Stimulated activated CD4-positive, alpha-beta T cell treated with anti-CD3 and anti-CD28 coated beads, Interleukin-15, amount 100 ng/mL, for 1 hour (primary cell): ENCODE results near the gene GRIK5.

ENCODE experiments used
- DNase-seq, 2 donors: peaks; one replicate each; pipeline ENCODE4 v3.0.0-alpha.2; 2020; ENCODE audit warnings: low read depth in 1 of 2, low spot score in 1 of 2

Gene GRIK5

DNA sequence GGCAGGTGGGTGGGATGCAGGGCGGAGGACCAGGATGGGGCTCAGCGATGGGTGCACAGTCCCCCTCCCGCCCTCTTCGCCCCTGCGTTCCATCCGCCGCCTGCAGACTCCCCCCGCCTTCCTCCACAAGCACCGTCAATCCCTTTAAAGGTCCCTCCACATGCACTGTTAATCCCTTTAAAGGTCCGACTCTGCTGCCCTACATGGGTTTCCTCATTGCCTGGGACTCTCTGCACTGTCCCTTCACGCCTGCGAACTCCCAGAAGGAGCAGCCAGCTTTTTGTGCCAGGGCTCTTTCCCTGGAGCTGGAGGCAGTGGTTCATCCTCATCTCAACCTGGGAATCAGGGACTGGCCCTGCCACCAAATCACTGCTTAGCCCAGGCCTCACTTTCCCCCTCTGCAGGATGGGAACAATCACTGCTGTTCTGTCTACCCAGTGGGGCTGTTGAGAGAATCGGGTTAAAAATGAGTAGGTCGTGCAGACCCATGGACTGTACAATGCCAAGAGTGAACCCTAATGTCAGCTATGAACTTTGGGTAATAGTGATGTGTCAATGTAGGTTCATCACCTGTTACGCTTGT is 26.3 kb upstream of the GRIK5 start:
- DNase-seq = no peak

- DNase-seq = no peak
Observed at GRCh38 chr19:42095814-42096230, 25.8 kb upstream of the GRIK5 start.

GRCh38 chr19:42095142-42095813 is 25.3 kb upstream of the GRIK5 start:
- no peak for DNase-seq

GRCh38 chr19:42093926-42094325 is 23.9 kb upstream of the GRIK5 start:
- no peak for DNase-seq

DNA sequence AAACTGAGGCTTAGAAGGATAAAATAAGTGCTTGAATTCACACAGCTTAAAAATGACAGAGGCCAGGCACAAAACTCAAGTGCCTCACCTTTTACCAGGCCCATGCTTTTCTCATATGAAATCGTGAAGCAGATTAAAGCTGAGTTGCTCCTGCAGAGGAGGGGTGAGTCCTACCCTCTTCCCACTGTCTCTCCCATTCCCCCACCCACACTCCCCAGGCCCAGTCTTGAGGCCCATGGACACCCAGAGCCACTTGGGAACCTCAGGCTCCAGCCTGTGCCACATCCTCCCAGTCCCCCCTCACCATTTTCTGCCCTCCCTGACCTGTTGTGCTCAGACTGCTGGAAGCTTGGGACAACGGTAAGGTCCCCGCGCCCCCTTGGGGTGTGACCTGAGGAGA is 23.5 kb upstream of the GRIK5 start:
- DNase-seq = no peak

GRCh38 chr19:42092350-42092749 is 22.3 kb upstream of the GRIK5 start:
- DNase-seq = no peak

DNA sequence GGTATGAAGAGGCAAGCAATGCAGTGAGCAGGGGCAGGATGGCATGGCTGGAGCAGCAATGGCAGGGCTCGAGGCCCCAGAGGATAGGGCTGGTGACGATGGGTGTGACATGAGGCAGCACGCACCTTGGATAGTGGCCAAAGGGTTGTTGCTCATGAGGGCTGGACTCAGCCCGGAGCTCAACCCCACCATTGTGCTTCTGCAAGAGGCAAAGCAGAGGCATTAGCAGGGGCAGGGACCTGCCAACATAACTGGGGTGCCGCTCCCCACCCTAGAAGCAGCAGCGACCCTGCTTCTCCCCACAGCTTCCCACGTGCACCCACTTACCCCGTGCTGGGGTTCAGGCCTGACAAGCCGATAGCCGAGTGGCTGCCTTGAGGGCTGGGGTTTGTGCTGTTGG is 21.7 kb upstream of the GRIK5 start:
- DNase-seq = no peak

- DNase-seq = no peak
Observed at GRCh38 chr19:42091300-42091699, 21.3 kb upstream of the GRIK5 start.

- no peak for DNase-seq
Observed at GRCh38 chr19:42090672-42091071, 20.7 kb upstream of the GRIK5 start.

GRCh38 chr19:42089772-42090171 is 19.8 kb upstream of the GRIK5 start:
- no peak for DNase-seq

DNA sequence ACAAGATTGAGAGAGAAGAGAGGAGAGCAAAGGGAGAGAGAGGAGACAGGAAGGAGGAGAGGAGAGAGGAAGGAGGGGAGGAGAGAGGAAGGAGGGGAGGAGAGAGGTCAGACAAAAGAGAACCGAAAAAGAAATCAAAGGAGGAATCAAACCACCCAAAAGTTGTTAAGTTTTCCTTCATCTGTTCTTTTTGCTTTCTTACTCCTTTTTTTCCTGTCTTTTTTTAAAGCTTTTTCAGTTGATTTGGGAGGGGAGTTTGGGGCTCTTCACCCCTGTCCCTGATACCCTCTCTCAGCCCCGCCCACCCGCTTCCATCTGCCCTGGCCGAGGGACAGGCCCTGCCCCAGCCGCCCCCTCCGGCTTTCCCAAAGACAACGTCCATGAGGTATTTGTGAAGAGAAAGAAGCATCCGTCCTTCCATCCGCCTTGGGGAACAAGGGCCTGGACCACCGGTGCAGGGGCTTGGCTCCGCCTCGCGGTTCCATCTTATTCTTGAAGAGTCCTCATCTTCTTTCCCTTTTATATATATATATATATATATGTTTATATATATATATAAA is 19.3 kb upstream of the GRIK5 start:
- no peak for DNase-seq

GRCh38 chr19:42088471-42089190 is 18.6 kb upstream of the GRIK5 start:
- no peak for DNase-seq

GRCh38 chr19:42086770-42087550 is 17.0 kb upstream of the GRIK5 start:
- DNase-seq = no peak

DNA sequence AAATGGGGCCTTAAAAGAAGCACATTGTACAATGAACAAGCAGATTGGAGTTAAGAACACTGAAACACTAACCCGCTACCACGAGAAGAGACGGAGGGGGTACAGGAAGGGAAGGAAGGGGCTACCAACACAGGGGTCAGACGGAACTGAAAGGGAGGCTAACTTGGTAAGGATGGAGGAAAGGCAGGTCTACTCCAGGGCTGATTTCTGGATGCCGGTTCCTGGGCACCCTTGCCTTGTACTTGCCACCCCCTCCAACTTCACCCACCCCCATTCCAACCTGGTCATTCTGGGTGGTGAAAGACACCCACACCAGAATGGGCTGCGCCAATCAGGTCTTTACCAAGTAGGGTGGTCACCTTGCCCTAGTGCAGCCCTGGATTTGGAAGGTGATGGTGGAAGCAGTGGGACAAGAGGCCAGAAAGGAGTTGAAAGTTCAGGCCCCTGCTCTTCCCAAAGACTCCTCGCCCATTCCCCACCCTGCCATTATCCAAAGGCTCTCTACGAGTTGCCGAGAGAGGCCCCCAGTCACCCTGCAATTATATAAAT is 16.3 kb upstream of the GRIK5 start:
- no peak for DNase-seq

- no peak for DNase-seq
Observed at GRCh38 chr19:42083537-42083936, 13.5 kb upstream of the GRIK5 start.

DNA sequence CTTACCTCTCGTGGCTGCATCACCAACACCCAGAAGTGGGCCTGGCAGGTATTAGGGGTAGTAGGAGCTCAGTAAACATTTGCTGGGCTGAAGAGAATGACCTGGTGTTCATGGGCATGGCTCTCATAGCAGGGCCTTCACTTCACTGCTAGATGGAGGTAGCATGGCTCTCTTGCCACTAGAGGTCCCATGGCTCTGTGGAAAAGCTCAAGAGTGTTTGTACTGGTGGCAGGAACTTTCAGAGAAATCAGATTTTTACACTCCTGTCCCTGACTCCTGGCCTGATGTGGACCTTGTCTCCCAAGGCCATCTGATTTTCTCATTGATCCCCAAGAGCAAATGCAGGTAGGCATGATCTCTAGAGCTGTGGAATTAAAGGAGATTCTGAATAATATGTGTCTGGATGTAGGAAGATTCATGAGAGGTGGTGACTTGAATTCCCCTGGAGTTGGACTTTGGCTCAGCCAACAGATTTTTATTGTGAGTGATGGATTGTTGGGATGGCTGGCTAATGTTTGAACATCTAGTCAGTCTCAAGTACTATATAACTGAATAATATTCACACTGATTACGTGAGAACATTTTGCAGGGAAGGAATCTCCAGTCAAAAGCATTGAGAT is 11.7 kb upstream of the GRIK5 start:
- DNase-seq = no peak

DNA sequence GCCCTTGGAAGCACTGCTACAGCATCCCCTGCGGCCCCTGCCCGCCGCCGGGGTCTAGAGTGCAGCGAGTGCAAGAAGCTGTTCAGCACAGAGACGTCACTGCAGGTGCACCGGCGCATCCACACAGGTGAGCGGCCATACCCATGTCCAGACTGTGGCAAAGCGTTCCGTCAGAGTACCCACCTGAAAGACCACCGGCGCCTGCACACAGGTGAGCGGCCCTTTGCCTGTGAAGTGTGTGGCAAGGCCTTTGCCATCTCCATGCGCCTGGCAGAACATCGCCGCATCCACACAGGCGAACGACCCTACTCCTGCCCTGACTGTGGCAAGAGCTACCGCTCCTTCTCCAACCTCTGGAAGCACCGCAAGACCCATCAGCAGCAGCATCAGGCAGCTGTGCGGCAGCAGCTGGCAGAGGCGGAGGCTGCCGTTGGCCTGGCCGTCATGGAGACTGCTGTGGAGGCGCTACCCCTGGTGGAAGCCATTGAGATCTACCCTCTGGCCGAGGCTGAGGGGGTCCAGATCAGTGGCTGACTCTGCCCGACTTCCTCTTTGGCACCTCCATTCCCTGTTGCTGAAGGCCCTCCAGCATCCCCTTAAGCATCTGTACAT is 10.9 kb upstream of the GRIK5 start:
- no peak for DNase-seq

GRCh38 chr19:42079886-42080763 is 10.1 kb upstream of the GRIK5 start:
- no peak for DNase-seq

DNA sequence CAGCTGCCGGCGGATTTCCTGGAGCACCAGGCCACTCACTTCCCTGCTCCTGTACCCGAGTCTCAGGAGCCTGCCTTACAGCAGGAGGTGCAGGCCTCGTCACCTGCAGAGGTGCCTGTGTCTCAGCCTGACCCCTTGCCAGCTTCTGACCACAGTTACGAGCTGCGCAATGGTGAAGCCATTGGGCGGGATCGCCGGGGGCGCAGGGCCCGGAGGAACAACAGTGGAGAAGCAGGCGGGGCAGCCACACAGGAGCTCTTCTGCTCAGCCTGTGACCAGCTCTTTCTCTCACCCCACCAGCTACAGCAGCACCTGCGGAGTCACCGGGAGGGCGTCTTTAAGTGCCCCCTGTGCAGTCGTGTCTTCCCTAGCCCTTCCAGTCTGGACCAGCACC is 9.3 kb upstream of the GRIK5 start:
- no peak for DNase-seq
